ENCODE results near the gene STIL. TPM values are rescaled to one million over a fixed set of nuclear protein-coding genes. Genes with fewer than 3 reads are reported as not detected.

The STIL gene
- total and polyA plus RNA-seq, 3 donors from 2014 or later, result 11.5 to 20.4 (median 12.0) TPM

DNA sequence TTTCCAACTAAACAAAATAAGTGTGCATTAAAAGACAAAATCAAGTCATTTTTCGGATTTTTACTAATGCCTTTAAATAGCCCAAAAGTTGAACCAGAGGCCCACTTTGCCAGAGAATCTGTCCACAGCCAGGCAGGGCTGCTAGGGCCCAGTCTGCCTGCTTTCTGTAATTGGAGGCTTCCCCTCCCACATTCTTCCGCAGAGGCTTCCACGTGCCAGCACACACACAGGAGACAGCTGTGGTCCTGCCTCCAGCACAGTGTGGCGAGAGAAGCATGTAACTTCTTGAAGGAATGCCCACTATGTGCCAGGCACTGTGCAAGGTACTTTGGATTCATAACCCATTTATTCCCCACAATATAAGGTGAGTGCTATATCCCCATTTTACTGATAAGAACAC, 112.8 kb downstream of the STIL start:
- WGBS, 2 donors, result 34 to 43% methylated on average over 4 of the region's 4 CpGs
- H3K27me3 ChIP-seq, result no peaks in the 10 kb centered on the region

More for the DNA sequence above, 112.8 kb downstream of the STIL start:
- Histone ChIP-seq H3K27ac (no peak overlapping the region), H3K4me3 (no peak overlapping the region), H3K9me3 (no peaks in the 10 kb centered on the region), H3K36me3 (ENCODE audit: low read depth, missing control alignments) (no peaks in the 10 kb centered on the region), H3K4me1 (no peaks in the 10 kb centered on the region)
- TF ChIP-seq, protein P1, sequence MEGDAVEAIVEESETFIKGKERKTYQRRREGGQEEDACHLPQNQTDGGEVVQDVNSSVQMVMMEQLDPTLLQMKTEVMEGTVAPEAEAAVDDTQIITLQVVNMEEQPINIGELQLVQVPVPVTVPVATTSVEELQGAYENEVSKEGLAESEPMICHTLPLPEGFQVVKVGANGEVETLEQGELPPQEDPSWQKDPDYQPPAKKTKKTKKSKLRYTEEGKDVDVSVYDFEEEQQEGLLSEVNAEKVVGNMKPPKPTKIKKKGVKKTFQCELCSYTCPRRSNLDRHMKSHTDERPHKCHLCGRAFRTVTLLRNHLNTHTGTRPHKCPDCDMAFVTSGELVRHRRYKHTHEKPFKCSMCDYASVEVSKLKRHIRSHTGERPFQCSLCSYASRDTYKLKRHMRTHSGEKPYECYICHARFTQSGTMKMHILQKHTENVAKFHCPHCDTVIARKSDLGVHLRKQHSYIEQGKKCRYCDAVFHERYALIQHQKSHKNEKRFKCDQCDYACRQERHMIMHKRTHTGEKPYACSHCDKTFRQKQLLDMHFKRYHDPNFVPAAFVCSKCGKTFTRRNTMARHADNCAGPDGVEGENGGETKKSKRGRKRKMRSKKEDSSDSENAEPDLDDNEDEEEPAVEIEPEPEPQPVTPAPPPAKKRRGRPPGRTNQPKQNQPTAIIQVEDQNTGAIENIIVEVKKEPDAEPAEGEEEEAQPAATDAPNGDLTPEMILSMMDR (IDR thresholded peaks at IDR 0.05), result no peak
- TF ChIP-seq POLR2A (IDR thresholded peaks at IDR 0.05), result no peak
- intact Hi-C loops (cut with DNase I; ENCODE audit: low total_unique reads), result no loop called here
- no peak for DNase-seq

Other genes starting within 250 kb of the STIL start
- 1 to 10 TPM in 1 of 2 donors, under 1 TPM in 1; 0.68 to 2.4 TPM for gene CYP4Z1, start 246.9 kb downstream of the STIL start, total RNA-seq
- 1.0 TPM for gene CYP4Z1, start 246.9 kb downstream of the STIL start, polyA plus RNA-seq (ENCODE audit: insufficient read depth, low read depth, low replicate concordance)
- gene CYP4A22, start 176.7 kb downstream of the STIL start, total RNA-seq, result under 1 TPM in 1 of 2 donors, not detected in 1; 0.31 TPM
- gene CYP4A22, start 176.7 kb downstream of the STIL start, polyA plus RNA-seq (ENCODE audit: insufficient read depth, low read depth, low replicate concordance), result 0.22 TPM
- 1 to 10 TPM; 1.5 to 8.6 TPM for gene PDZK1IP1, start 124.1 kb downstream of the STIL start, total RNA-seq
- 13.9 TPM for gene PDZK1IP1, start 124.1 kb downstream of the STIL start, polyA plus RNA-seq (ENCODE audit: insufficient read depth, low read depth, low replicate concordance)
- gene TAL1, start 81.9 kb downstream of the STIL start, total RNA-seq, result 1 to 10 TPM; 1.7 to 3.5 TPM
- 2.3 TPM for gene TAL1, start 81.9 kb downstream of the STIL start, polyA plus RNA-seq (ENCODE audit: insufficient read depth, low read depth, low replicate concordance)
- 10 to 100 TPM; 35.1 to 37.0 TPM for gene CMPK1, start 19.6 kb upstream of the STIL start, total RNA-seq
- 36.1 TPM for gene CMPK1, start 19.6 kb upstream of the STIL start, polyA plus RNA-seq (ENCODE audit: insufficient read depth, low read depth, low replicate concordance)
- 1 to 10 TPM in 1 of 2 donors, under 1 TPM in 1; 0.63 to 1.4 TPM for gene FOXE3, start 102.1 kb upstream of the STIL start, total RNA-seq
- 1.2 TPM for gene FOXE3, start 102.1 kb upstream of the STIL start, polyA plus RNA-seq (ENCODE audit: insufficient read depth, low read depth, low replicate concordance)
- gene FOXD2, start 123.9 kb upstream of the STIL start, total RNA-seq, result 1 to 10 TPM in 1 of 2 donors, under 1 TPM in 1; 0.99 to 1.3 TPM
- 0.26 TPM for gene FOXD2, start 123.9 kb upstream of the STIL start, polyA plus RNA-seq (ENCODE audit: insufficient read depth, low read depth, low replicate concordance)